ENCODE data around the gene RGL4.

The RGL4 gene

DNA sequence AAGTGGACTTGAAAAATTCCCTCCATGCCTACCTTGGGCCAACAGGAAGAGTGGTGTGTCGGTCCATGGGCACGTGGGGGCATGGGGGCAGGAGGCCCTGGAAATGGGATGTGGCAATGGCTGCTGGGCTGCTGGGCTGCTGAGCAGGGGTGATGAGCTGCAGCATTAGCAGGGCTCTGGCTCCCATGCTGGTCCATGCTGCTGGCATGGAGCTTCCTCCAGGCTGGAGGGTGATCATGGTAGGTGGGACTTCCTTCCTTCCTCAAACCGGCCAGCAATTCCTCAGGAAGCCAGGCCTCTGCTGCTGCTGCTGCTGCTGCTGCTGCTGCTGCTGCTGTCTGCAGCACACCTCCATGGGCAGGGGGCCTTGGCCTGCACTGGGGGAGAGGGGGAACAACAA, 4.3 kb downstream of the RGL4 start:
- TF ChIP-seq, protein P1, sequence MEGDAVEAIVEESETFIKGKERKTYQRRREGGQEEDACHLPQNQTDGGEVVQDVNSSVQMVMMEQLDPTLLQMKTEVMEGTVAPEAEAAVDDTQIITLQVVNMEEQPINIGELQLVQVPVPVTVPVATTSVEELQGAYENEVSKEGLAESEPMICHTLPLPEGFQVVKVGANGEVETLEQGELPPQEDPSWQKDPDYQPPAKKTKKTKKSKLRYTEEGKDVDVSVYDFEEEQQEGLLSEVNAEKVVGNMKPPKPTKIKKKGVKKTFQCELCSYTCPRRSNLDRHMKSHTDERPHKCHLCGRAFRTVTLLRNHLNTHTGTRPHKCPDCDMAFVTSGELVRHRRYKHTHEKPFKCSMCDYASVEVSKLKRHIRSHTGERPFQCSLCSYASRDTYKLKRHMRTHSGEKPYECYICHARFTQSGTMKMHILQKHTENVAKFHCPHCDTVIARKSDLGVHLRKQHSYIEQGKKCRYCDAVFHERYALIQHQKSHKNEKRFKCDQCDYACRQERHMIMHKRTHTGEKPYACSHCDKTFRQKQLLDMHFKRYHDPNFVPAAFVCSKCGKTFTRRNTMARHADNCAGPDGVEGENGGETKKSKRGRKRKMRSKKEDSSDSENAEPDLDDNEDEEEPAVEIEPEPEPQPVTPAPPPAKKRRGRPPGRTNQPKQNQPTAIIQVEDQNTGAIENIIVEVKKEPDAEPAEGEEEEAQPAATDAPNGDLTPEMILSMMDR (IDR thresholded peaks at IDR 0.05; ENCODE audit: low read length, missing control alignments), result no peak
- H3K4me3 ChIP-seq (replicated peaks; ENCODE audit: low read depth, low read length), result no peak overlapping the region
- DNase-seq (ENCODE audit: low read depth), result no peak

GRCh38 chr22:23695571-23696325, 4.9 kb downstream of the RGL4 start:
- H3K4me3 ChIP-seq (replicated peaks; ENCODE audit: low read depth, low read length), result no peak overlapping the region
- no peak for DNase-seq (ENCODE audit: low read depth)
- TF ChIP-seq, protein P1 (IDR thresholded peaks at IDR 0.05; ENCODE audit: low read length, missing control alignments), result no peak

DNA sequence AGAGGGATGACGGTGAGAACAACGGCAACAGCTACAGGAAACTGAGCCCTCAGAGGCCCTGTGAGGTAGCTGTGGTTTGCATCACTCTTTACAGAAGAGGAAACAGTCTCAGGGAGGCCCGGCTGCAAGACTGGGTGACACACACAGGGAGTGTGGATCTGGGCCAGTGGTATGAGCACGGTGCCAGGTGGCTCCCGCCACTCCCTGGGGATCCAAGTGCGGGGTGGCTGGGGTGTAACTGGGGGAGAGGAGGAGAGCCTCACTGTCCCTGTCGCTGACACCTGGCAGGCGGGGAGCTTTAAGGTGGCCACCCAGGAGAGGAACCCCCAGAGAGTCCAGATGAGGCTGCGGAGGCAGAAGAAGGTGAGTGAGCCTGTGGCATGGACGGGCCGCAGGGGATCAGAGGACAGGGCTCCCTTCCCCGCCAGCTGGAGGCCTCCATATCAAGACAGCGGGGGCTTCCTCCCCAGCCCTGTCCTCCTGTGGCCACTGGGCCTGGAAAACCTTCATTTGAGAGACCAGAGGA, 5.6 kb downstream of the RGL4 start:
- H3K4me3 ChIP-seq (replicated peaks; ENCODE audit: low read depth, low read length), result no peak overlapping the region
- DNase-seq (ENCODE audit: low read depth), result peak; percentile 70
- TF ChIP-seq, protein P1 (IDR thresholded peaks at IDR 0.05; ENCODE audit: low read length, missing control alignments), result no peak

GRCh38 chr22:23697031-23697970, 6.5 kb downstream of the RGL4 start:
- TF ChIP-seq, protein P1 (IDR thresholded peaks at IDR 0.05; ENCODE audit: low read length, missing control alignments), result no peak
- H3K4me3 ChIP-seq (replicated peaks; ENCODE audit: low read depth, low read length), result no peak overlapping the region
- DNase-seq (ENCODE audit: low read depth), result no peak

- TF ChIP-seq, protein P1 (IDR thresholded peaks at IDR 0.05; ENCODE audit: low read length, missing control alignments), result no peak
- H3K4me3 ChIP-seq (replicated peaks; ENCODE audit: low read depth, low read length), result no peak overlapping the region
- no peak for DNase-seq (ENCODE audit: low read depth)
Measured at GRCh38 chr22:23698094-23698493, 7.3 kb downstream of the RGL4 start.

GRCh38 chr22:23698673-23699235, 7.9 kb downstream of the RGL4 start:
- no peak overlapping the region for H3K4me3 ChIP-seq (replicated peaks; ENCODE audit: low read depth, low read length)
- TF ChIP-seq, protein P1 (IDR thresholded peaks at IDR 0.05; ENCODE audit: low read length, missing control alignments), result no peak

More at GRCh38 chr22:23698673-23699235, 7.9 kb downstream of the RGL4 start:
- no peak for DNase-seq (ENCODE audit: low read depth)

All from fibroblast of pulmonary artery (primary cell).